GM12891 (cell line): ENCODE measurements around the gene FBXO46. TPM values are rescaled to one million over a fixed set of nuclear protein-coding genes. Genes with fewer than 3 reads are reported as not detected.

Experiments used
- DNase-seq: peaks from one replicate; pipeline ENCODE4 v3.0.0; 2011; ENCODE audit warnings: low spot score; ENCODE audit not compliant: insufficient read length
- FAIRE-seq: peaks from 2 replicates; lab custom pipeline; 2011; peaks lifted over from hg19 to GRCh38; lab: Jason Lieb, UNC
- PAX5 ChIP-seq: IDR thresholded peaks from 2 replicates; pipeline ENCODE4 v1.6.1; 2011; ENCODE audit warnings: low read length, moderate library complexity, mild to moderate bottlenecking; ENCODE audit not compliant: insufficient read depth, severe bottlenecking
- POLR2A ChIP-seq: IDR thresholded peaks from 2 replicates; pipeline ENCODE4 v1.6.1; 2011; ENCODE audit warnings: low read depth, low read length, control low read depth
- POLR2AphosphoS5 ChIP-seq: IDR thresholded peaks from 2 replicates; pipeline ENCODE4 v1.6.1; 2011; ENCODE audit warnings: low read depth, low read length, control low read depth
- POU2F2 ChIP-seq: IDR thresholded peaks from 2 replicates; pipeline ENCODE4 v1.6.1; 2011; ENCODE audit warnings: low read depth, mild to moderate bottlenecking, control low read depth, low read length, moderate library complexity
- SPI1 ChIP-seq: IDR thresholded peaks from 2 replicates; pipeline ENCODE4 v1.6.1; 2011; ENCODE audit warnings: low read depth, low read length, control low read depth
- TAF1 ChIP-seq: IDR thresholded peaks from 2 replicates; pipeline ENCODE4 v1.6.1; 2011; ENCODE audit warnings: low read depth, low read length, control low read depth
- polyA plus RNA-seq: library from polyadenylated mRNA; unstranded; fragments of >200 nt; gene quantifications from one replicate; pipeline ENCODE4 v1.2.1, GENCODE V29; 2012; ENCODE audit warnings: low read depth, missing spikeins, inconsistent platforms; ENCODE audit not compliant: missing spikeins

Gene FBXO46, protein sequence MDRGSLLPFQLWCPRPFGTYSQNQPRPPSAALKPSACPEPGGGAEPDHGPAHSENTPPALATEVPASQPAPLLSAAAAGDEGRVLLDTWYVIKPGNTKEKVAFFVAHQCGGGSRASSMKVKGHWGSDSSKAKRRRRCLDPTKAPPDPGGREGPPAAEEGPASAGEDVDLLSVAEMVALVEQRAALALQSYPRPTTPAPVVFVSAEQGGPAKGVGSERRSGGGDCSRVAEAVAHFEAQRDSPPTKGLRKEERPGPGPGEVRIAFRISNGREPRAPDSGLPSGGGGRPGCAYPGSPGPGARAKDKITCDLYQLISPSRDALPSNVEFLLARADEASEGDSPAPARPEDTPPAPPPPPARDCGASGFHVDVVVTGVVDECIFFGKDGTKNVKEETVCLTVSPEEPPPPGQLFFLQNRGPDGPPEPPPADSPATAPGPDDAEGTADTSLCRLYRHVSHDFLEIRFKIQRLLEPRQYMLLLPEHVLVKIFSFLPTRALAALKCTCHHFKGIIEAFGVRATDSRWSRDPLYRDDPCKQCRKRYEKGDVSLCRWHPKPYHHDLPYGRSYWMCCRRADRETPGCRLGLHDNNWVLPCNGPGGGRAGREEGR
- polyA plus RNA-seq: 13.4 TPM

DNA sequence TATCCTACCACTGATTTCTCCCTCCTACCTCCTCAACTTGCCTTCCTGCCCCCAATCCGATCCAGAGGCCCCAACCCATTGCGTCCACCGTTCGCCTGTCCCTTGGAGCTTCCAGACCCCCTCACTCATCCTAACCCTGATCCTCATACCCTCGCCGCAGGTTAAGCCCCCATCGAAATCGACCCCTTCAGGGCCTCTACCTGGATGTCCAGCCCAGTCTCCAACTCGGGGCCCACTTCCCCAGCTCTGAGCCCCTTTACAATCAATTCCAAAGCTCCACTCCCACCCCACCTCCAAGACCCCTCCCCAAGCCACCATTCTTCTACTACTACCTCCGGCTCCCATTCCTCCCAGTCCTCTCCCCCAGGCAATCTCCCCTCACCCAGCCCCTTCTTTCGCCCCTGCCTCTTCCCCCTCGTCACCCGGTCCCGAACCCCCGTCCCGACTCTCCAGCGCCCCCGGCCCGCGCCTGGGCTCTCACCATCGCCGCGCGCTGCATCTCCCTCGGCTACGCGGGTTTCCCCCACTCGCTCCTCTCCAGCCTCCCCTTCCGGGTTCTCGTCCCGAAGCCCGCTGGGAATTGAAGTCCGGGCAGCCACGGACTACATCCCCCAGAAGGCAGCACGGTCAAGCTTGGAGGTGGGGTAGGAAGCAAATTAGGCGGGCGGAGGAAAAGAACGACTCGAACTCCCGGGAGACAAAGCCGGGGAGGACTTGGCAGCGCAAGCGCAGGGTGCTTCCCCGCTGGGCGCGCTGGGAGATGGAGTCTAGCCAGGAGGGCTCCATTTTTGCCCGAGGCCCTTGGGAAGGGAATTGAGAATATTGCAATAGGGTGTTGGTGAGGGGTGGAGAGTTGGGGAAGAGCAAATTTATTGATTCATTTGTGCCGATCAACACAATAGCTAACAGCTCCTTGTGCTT, at the start of gene FBXO46:
TSS of gene FBXO46 (minus strand) at position 529 of the 921 bp plus-strand sequence. CDS start 17,401 bp downstream, outside the sequence.
- TF ChIP-seq PAX5: no peak
- TF ChIP-seq POLR2A: peak; percentile 75
- TF ChIP-seq TAF1: no peak; the same call in 1 of the 2 replicates
- TF ChIP-seq POU2F2: peak; percentile 54
- peak; percentile 9; the same call in 1 of the 2 replicates for TF ChIP-seq SPI1
- TF ChIP-seq POLR2AphosphoS5: peak; percentile 77
- peak; percentile 99 for FAIRE-seq
- peak; percentile 95 for DNase-seq

DNA sequence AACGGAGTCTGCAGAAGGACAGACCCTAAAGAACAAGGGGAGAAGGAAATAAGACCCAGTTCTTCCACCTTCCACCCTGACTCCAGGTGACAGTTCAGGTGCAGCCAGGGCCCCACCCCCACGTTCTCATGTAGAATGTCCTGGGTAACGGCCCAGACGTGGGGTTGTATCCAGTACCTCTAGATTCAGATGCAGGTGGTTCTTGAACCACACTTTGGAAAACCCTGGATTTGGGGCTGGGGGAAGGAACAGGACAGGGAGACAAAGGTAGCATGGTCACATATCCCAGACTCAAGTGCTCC, 49.4 kb upstream of the FBXO46 start:
- DNase-seq: no peak
- FAIRE-seq: no peak
- TF ChIP-seq POLR2A (no peak), POLR2AphosphoS5 (no peak), SPI1 (no peak), TAF1 (no peak), POU2F2 (no peak), PAX5 (no peak)

DNA sequence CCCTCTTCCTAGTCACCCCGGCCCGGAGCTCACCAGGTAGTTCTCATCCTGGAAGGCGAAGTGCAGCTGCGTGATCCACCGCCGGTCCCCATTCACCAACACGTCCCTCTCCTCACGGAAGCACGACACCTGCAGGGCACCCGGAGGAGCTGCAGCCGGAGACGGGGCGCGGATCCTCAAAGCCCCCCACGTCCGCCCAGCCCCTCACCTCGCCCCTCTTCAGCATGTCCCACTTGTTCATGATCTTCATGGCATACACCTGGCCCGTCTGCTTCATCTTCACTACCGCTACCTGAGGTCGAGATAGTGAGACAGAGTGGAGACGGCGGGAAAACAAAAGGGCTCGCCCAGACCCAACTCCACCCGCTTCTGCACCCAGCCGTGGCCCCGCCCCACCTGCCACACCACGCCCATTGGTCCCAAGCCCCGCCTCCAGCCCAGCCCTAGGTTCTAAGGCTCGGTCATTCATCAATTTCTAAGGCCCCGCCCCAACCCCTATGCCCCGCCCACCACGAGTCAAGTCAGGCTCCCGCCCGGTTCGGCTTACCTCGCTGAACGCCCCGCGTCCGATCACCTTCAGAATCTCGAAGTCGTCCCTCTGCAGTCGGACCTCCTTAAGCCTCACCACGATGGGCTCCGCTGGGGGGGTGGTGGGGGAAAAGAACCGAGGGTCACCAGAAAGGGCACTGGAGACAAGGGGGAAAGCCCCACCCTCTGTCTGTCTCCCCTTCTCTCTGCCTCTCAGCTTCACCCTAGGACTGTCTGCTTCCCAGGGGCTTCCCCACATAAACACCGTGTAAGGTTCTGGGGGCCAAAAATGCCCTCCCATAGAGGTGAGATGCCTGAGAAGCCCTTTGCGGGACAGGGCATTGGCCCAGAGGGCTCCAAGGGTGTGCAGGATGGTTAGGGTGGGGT, 48.8 kb upstream of the FBXO46 start:
- TF ChIP-seq PAX5 (no peak), POLR2A (no peak; the same call in 1 of the 2 replicates), TAF1 (no peak), POU2F2 (no peak), POLR2AphosphoS5 (no peak), SPI1 (no peak)
- peak; percentile 96 for DNase-seq
- FAIRE-seq: peak; percentile 94

DNA sequence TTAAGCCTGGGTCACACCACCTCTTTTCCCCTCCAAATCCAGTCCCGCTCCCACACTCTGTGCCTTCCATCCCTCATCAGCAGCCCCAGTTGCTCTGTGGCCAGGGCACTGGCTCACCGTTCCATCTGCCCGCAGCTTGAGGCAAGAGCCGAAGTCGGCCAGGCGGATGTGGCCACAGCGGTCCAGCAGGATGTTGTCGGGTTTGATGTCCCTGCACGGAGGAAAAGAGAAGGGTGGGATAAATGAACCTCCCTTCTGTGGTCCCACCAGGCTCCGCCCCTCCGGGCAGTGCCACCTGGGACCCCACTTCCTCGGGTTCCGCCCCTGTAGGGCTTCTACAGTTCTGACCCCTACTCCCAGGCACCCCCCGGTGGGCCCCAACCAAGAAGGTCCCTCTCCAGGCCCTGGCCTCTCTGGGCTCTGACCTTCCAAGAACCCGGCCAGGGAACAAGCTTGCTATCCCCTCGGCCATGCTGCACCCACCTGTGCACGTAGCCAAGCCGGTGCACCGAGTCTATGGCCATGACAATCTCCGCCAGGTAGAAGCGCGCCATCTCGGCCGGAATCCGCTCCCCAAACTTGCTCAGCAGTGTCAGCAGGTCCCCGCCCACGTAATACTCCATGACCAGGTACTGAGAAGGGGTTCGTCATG, 47.4 kb upstream of the FBXO46 start:
- no peak for DNase-seq
- no peak for TF ChIP-seq POU2F2
- no peak for TF ChIP-seq TAF1
- no peak for TF ChIP-seq POLR2A
- no peak for TF ChIP-seq POLR2AphosphoS5
- TF ChIP-seq SPI1: no peak
- no peak for TF ChIP-seq PAX5
- FAIRE-seq: no peak

DNA sequence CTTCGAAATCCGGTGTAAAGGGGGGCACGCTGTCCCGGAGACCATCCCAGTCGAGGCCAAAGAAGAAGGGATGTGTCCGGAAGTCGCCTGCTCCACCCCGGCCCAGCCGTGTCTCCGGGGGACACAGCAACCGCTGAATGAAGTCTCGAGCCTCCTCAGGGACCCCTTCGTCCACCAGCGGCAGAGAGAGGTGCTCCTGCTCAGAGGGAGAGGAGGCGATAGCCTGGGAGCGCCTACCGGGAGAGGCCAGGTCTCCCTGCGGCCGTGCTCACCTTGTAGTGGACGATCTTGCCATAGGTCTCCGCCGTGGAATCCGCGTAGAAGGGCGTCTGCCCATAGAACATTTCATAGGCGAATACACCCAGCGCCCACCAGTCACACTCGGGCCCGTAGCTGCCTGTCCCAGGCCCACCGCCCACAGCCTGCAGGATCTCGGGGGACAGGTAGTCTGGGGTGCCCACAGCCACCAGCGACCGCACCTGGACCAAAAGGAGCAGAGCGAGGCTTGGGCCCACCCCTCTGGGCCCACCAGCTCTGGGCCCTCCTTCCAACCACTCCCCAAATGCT, 46.8 kb upstream of the FBXO46 start:
- TF ChIP-seq SPI1: no peak
- no peak for TF ChIP-seq POLR2A
- TF ChIP-seq TAF1: no peak
- no peak for TF ChIP-seq POU2F2
- no peak for TF ChIP-seq POLR2AphosphoS5
- TF ChIP-seq PAX5: no peak
- no peak for DNase-seq
- FAIRE-seq: no peak

DNA sequence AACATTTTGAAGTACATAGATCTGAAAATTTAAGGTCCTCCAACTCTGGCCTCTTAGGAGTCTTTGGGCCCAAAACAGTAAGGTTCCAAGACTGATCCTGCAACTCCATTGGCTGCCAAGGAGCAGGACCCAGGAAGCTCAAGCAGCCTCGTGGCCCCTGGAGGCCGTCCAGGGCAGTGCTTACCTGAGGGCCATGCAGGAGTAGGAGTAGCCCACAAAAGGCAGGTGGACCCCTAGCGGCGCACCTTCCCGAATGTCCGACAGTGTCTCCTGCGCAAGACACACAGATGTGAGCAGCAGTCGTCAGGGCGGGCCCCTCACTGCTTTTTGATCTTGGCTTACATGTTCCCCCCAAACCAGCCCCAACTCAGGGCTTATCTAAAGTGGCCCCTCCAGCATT, 44.1 kb upstream of the FBXO46 start:
- FAIRE-seq (no peak), DNase-seq (no peak)
- no peak for TF ChIP-seq PAX5
- no peak for TF ChIP-seq POU2F2
- TF ChIP-seq TAF1: no peak
- no peak for TF ChIP-seq POLR2A
- no peak for TF ChIP-seq SPI1
- TF ChIP-seq POLR2AphosphoS5: no peak

DNA sequence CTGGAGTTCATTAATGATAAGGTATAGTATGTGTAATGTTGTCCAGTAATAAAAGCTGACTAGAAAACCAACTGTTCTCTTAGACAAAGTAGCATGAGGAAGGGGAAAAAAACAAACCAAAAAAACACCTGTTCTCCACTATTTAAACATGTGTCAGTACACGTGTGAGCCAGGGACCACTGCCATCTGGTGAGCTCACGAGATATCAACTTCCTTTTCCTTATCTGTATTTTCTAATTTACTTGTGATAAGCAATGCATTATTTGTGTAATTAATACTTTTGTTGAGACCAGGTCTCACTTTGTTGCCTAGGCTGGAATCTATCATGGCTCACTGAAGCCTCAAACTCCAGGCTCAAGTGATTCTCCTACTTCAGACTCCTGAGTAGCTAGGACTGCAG, 42.7 kb upstream of the FBXO46 start:
- FAIRE-seq: no peak
- DNase-seq: no peak
- TF ChIP-seq POLR2A (no peak), POLR2AphosphoS5 (no peak), TAF1 (no peak), SPI1 (no peak), PAX5 (no peak), POU2F2 (no peak)

DNA sequence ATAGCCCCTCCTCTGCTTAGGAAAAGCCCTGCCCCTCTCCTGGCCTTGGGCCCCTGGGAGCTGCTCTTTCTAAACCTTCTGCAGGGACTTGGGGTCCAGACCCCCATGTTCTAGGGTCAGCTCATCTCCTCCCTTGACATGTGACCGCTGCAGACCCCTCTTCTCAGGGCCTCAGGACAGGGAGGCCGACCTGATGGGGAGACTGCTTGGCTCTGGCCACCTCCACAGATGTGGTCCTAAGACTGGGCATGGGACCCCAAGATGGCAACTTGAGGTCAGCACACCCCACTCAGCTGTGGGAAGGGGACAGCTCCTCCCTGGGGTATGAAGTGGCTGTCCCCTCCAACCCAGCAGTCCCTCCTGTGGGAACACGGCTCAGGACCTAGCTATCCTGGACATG, 42.2 kb upstream of the FBXO46 start:
- DNase-seq (no peak), FAIRE-seq (no peak)
- no peak for TF ChIP-seq PAX5
- TF ChIP-seq POU2F2: no peak
- TF ChIP-seq POLR2A: 0 out of 2 replicates have a peak, but pooled peaks have one; percentile 37
- no peak for TF ChIP-seq SPI1
- TF ChIP-seq TAF1: no peak
- TF ChIP-seq POLR2AphosphoS5: 0 out of 2 replicates have a peak, but pooled peaks have one; percentile 5
